GM12865 (cell line): Measurements from ENCODE around the gene SACS.
"Not testable (repeated sequence)": the region's sequence is repeated elsewhere in the genome, so short reads cannot be mapped to it uniquely, and the experiment has no call there.

Source experiments
- DNase-seq: peaks from one replicate; pipeline ENCODE4 v3.0.0; 2010; ENCODE audit warnings: low read depth
- H3K4me3 ChIP-seq: 2 replicates; pipeline ENCODE4 v1.5.1; 2011; ENCODE audit warnings: mild to moderate bottlenecking, low read depth, low read length, control low read depth
- TF ChIP-seq, protein P1 (sequence below): IDR thresholded peaks from 2 replicates; pipeline ENCODE4 v1.5.1; 2011; ENCODE audit warnings: low read length, control low read depth, low read depth, inconsistent platforms; ENCODE audit not compliant: insufficient read depth; ENCODE audit errors: missing control alignments

Gene SACS

DNA sequence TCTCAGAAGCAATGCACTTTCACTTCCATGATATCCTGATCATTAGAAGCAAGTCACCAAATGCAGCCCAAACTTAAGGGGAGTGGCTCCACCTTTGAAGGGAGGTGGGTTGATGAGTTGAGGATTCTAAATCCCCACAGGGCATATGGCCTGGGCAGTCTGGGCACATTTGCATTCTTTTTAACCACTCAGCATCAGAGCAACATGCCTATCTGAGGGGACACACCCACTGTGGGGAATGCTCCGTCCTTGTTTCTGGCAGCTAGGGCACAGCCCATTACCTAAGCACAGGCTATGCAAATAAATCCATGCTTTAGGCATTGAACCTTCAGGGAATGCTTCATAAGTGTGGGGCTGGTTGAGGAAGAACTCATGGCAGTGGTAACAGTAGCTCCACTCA lies 12.3 kb upstream of the SACS start:
- DNase-seq: no peak
- H3K4me3 ChIP-seq: no peak overlapping the region
- TF ChIP-seq, protein P1, sequence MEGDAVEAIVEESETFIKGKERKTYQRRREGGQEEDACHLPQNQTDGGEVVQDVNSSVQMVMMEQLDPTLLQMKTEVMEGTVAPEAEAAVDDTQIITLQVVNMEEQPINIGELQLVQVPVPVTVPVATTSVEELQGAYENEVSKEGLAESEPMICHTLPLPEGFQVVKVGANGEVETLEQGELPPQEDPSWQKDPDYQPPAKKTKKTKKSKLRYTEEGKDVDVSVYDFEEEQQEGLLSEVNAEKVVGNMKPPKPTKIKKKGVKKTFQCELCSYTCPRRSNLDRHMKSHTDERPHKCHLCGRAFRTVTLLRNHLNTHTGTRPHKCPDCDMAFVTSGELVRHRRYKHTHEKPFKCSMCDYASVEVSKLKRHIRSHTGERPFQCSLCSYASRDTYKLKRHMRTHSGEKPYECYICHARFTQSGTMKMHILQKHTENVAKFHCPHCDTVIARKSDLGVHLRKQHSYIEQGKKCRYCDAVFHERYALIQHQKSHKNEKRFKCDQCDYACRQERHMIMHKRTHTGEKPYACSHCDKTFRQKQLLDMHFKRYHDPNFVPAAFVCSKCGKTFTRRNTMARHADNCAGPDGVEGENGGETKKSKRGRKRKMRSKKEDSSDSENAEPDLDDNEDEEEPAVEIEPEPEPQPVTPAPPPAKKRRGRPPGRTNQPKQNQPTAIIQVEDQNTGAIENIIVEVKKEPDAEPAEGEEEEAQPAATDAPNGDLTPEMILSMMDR: no peak

- H3K4me3 ChIP-seq: no peak overlapping the region
- no peak for DNase-seq
- TF ChIP-seq, protein P1: no peak
Measured at GRCh38 chr13:23443878-23444277, 10.4 kb upstream of the SACS start.

GRCh38 chr13:23443110-23443509 lies 9.6 kb upstream of the SACS start:
- no peak for DNase-seq
- H3K4me3 ChIP-seq: no peak overlapping the region
- TF ChIP-seq, protein P1: no peak

DNA sequence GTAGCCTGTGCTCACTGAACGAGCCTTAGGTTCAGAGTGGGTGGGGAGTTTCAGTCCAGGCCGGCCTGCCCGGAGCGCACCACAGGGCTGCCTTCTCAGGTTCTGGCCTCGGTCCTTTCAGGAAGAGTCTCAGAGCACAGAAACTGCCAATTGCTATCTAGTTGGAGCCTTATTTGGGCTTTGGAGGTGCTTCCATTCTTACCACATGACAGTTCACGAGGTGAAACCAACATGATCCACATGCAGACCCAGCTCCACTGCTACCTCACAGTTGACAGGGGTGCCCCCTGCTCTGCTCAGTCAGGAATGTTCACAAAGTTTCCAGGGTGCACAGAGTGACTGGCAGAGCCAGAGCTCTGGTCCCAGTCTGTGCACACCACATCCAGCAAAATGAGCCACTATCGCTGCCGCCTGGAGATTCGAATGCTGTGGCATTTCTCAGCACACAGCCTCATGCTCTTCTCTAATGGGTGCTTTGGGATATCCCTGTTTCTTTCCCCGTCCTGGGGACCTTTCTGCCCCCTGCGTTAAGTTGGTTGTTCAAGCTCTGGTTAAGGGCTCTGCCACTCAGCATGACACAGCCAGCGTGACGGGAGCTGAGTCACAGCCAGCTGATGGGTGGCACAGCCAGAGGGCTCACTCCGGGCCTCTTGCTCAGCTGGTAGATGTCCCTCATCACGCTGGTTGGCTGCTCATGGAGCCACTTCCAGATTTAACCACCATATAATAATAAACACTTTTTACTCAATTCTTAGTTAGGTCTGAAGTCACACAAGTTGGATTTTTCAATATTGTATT lies 7.5 kb upstream of the SACS start:
- H3K4me3 ChIP-seq: no peak overlapping the region
- DNase-seq: no peak
- TF ChIP-seq, protein P1: no peak

GRCh38 chr13:23440324-23440723 lies 6.8 kb upstream of the SACS start:
- DNase-seq, H3K4me3 ChIP-seq: not testable (repeated sequence)

GRCh38 chr13:23437916-23438315 lies 4.4 kb upstream of the SACS start:
- H3K4me3 ChIP-seq: no peak overlapping the region
- TF ChIP-seq, protein P1: no peak
- DNase-seq: no peak

DNA sequence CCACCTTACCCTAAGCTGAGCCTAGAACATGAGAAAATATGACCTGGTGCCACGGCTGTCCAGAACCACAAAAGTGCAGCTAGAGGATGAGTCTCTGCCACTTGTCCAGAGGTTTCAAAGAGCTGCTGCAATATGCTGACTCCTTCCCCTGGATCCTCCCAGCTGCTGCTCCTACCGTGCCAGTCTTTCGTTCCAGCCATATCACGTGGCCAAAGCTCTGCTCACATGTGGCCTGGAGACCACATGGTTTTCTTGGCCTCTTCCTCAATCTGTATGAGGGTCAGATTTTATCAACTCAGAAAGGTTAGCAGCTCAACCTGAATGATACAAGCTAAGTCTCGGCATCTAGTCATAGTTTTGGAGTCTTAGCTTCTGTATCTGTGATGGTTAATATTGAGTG lies 3.2 kb upstream of the SACS start:
- H3K4me3 ChIP-seq: no peak overlapping the region
- TF ChIP-seq, protein P1: no peak
- DNase-seq: no peak
